Kidney epithelial cell (primary cell): ENCODE results near the gene SP7. TPM values are rescaled to one million over a fixed set of nuclear protein-coding genes. Genes with fewer than 3 reads are reported as not detected.
A peak's percentile ranks its signal among the peaks of the same experiment; 100 is the strongest.

ENCODE experiments used
- DNase-seq: peaks from one replicate; pipeline ENCODE4 v3.0.0-alpha.2; 2010; ENCODE audit warnings: low read depth
- H3K27me3 ChIP-seq: 2 replicates; pipeline ENCODE4 v1.6.0; 2011; ENCODE audit warnings: low read length; ENCODE audit not compliant: control insufficient read depth, insufficient read depth
- H3K36me3 ChIP-seq: 2 replicates; pipeline ENCODE4 v1.5.1; 2011; ENCODE audit warnings: low read length; ENCODE audit not compliant: control insufficient read depth, insufficient read depth
- H3K4me3 ChIP-seq: 2 replicates; pipeline ENCODE4 v1.5.1; 2011; ENCODE audit warnings: low read depth, mild to moderate bottlenecking, control low read depth, low read length
- CTCF ChIP-seq: IDR thresholded peaks from 2 replicates; pipeline ENCODE4 v1.5.1; 2011; ENCODE audit warnings: mild to moderate bottlenecking, moderate library complexity, low read length, control low read depth, inconsistent platforms; ENCODE audit not compliant: insufficient read depth, poor library complexity, severe bottlenecking
- total RNA-seq: library from RNA; depleted of rRNA; stranded (reverse); fragments of >200 nt; gene quantifications from 2 replicates; pipeline ENCODE4 v1.2.3, GENCODE V29; 2015

The SP7 gene
- total RNA-seq, 1 donor from 2014 or later, result not detected

GRCh38 chr12:53320352-53321195, 15.6 kb downstream of the SP7 start:
- Histone ChIP-seq H3K4me3 (peak overlapping the region; percentile 79), H3K27me3 (peaks cover under 1% of the 10 kb centered on the region), H3K36me3 (no peaks in the 10 kb centered on the region)
- no peak for TF ChIP-seq CTCF
- DNase-seq, result no peak

GRCh38 chr12:53313996-53314395, 22.2 kb downstream of the SP7 start:
- no peak for TF ChIP-seq CTCF
- Histone ChIP-seq H3K4me3 (no peak overlapping the region), H3K27me3 (no peaks in the 10 kb centered on the region), H3K36me3 (peaks cover 6% of the 10 kb centered on the region)
- no peak for DNase-seq

- DNase-seq, result no peak
- H3K4me3 ChIP-seq, result no peak overlapping the region
- peaks cover 3% of the 10 kb centered on the region for H3K36me3 ChIP-seq
- no peak for TF ChIP-seq CTCF
- no peaks in the 10 kb centered on the region for H3K27me3 ChIP-seq
These were observed 27.9 kb downstream of the SP7 start for GRCh38 chr12:53308276-53308675.

GRCh38 chr12:53306826-53307225, 29.3 kb downstream of the SP7 start:
- DNase-seq, result no peak
- Histone ChIP-seq H3K36me3 (peaks cover 3% of the 10 kb centered on the region), H3K27me3 (no peaks in the 10 kb centered on the region), H3K4me3 (no peak overlapping the region)
- no peak for TF ChIP-seq CTCF

GRCh38 chr12:53302903-53303302, 33.3 kb downstream of the SP7 start:
- peaks cover 2% of the 10 kb centered on the region for H3K36me3 ChIP-seq
- no peak for DNase-seq
- no peaks in the 10 kb centered on the region for H3K27me3 ChIP-seq
- H3K4me3 ChIP-seq, result no peak overlapping the region
- TF ChIP-seq CTCF, result no peak

- Histone ChIP-seq H3K36me3 (no peaks in the 10 kb centered on the region), H3K27me3 (no peaks in the 10 kb centered on the region), H3K4me3 (peak overlapping the region; percentile 88)
- no peak for TF ChIP-seq CTCF
- no peak for DNase-seq
These were observed 36.0 kb downstream of the SP7 start for GRCh38 chr12:53300187-53300586.
